HL-60/S4 treated with retinoic acid at 250 ng/mL for 4 days and 3 days (cell line): ENCODE measurements around the gene SPC25.

Experiments
- in situ Hi-C: fragments of 300-500 bp; cut with MboI; formaldehyde crosslinking; loops from 2 replicates; pipeline ENCODE4 v1.7.0; 2022; ENCODE audit warnings: low sequenced_read_pairs

SPC25 gene

DNA sequence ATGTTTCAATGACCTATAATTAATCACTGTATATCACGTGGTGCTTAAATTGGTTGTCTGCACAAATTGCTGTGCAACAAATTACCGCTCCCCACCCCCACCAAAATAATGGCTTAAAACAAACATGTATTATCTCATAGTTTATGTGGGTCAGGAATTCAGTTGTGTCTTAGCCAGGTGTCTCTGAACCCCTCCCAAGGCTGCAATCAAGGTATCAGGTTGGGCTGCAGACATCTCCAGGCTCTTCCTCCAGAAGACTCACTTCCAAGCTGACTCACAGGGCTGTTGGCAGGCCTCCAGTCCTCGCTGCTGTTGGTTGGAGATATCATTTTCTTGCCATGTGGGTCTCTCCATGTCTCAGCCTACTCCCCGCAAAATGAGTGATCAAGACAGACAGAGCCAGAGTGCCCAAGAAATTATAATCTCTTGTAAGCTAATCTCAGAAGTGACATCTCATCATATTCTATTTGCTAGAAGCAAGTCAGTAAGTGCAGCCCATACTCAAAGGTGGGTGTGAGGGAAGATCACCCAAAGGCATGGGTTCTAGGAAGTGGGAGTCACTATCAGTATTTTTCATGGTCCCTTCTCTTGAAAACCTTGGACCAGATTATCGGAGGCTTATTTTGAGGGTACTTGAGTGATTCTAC lies 38.4 kb downstream of the SPC25 start:
- in situ Hi-C loops, result no loop called here

DNA sequence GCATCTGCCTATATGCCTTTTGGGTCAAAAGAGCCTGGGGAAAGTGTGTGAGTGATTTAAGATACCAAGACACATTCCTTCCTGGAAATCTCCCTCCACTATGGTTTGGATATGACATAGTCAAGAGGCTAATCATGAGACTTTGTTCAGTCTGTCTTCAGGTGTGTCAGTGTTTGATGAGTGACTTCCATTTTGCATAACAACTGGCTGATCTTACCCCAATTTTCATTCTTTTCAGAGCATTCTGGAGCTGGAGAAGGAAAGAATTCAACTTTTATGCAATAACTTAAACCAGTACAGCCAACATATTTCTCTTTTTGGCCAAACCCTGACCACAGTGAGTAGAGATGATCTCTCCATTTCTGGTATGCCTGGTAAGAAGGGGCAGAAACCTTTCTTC lies 39.4 kb downstream of the SPC25 start:
- in situ Hi-C loops, result no loop called here

DNA sequence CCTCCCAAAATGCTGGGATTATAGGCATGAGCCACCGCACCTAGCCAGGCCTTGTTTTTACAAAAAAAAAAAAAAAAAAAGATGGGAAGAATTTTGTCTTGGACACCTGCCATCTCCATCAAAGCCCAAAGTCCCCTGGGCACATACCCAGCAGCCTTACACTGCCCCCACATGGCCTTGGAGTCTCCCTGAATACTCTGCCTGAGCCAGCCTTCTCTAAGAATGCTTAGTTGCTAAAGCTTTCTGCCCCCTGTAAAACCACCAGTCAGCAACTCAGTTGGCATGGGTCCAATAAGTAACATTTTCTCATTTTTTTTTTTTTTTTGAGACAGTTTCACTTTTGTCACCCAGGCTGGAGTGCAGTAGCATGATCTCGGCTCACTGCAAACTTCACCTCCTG lies 40.6 kb downstream of the SPC25 start:
- in situ Hi-C loops, result no loop called here

DNA sequence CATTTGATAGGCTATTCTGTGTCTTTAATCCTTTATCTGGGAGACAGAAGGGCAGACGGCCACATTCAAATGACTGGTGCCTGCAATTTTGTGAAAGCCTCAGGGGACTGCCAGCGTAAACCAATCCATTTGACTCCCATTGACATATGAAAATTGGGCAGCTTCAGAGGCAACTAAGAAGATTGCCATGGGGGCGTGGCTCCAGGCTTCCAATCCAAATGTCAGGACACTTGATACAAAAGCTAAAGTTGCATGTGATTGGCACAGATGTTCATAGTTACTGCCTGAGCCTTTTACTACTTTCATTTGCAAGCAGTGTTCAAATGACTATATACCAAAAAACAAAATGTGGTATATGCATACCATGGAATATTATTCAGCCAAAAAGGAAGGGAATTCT lies 42.0 kb downstream of the SPC25 start:
- in situ Hi-C loops, result no loop called here

DNA sequence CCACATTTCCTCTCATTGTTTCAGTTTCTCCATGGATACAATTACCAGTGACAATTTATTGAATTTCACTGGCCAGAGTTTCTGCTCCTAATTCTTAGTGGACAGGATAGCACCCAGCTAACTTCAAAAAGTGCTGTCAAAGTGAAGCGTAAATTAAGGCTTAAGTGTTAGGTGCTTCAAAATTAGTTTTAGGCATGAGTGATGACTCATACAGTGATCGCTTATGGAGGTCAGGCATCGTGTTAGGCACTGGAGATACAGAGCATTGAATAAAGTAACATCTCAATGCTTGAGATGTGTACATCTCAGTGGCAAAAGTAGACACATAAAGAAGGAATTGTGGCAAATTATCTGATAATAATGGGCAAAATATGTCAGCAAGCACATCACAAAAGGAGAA lies 47.0 kb downstream of the SPC25 start:
- in situ Hi-C loops, result no loop called here

DNA sequence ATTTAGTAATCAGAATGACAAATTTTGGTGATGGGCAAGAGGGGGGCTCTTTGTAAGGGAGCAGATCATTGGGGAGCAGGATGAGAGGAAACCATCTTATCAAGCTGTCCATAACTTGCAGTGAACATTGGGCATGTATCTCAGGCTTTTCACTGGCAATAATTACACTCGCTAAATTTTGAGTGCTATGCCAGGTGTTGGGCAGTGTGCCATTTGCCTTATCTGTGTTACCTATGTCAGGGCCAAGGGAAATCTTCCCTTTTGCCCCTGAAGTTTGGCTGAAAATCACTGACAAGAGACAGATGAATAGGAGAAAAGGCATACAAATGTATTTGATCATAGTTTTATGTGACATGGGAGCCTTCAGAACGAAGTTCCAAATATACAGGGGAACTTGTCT lies 48.8 kb downstream of the SPC25 start:
- in situ Hi-C loops, result no loop called here

DNA sequence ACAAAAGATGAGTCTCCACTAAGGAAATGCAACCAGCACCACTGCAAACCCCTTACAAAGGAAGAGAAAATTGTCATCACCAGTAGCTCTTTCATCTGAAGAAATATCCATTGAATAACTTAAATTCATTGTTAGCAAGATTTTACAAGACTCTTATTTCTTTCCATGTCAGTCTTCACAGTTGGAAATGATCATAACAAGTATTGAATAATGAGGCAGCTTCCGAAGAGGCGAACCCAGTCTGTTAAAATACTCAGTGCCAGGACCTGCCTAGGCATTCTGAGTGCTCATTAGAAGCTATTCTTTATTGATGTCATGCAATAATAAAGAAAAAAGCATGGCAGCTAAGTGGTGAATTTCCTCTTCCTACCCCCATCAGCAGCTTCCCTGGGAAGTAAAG lies 54.3 kb downstream of the SPC25 start:
- in situ Hi-C loops, result no loop called here

DNA sequence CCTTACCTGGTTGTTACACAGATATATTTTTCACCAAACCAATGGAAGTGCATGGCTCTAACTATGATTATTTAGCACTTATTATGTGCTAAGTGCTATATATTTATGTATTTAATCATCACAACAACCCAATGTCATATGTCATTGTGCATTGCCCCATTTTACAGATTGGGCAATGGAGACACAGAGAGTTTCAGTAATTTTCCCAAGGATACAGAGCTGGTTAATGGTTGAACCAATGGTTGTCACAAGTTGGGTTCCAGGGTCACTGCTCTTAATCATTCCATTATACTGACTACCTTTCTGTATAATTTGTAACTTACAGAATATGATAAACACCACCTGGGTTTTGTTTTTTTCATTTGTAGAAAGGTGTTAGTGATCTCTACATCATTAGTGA lies 58.6 kb downstream of the SPC25 start:
- in situ Hi-C loops, result no loop called here

DNA sequence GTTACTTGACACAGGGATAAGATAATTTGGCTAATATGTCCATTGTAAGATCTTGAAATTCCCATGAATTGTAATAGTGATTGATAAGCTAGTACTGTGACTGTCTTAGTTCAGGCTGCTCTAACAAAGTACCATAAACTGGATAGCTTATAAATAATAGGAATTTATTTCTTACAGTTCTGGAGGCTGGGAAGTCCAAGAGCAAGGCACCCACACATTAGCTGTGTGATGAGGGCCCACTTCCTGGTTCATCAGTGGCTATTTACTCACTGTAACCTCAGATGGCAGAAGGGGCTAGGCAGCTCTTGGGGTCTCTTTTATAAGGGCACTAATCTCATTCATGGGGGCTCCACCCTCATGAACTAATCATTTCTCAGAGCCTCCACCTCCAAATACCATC lies 59.3 kb downstream of the SPC25 start:
- in situ Hi-C loops, result no loop called here

DNA sequence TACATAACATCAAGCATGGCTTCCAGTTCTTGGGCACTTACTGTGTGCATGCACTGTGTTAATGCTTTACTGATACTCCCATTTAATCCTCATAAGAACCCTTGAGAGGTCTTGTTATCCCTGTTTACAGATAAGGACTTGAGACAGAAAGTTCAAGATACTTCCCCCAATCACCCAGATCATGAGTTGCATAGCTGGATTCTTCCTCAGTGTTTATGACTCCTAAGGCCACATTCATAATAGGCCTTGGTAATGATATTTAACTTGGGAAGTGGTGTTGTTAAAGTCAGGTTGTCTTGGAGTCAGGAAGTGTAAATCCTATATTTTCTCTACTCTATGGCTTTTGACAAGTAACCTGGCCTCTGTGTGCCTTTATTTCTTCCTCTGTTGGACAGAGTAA lies 65.1 kb downstream of the SPC25 start:
- in situ Hi-C loops, result no loop called here

DNA sequence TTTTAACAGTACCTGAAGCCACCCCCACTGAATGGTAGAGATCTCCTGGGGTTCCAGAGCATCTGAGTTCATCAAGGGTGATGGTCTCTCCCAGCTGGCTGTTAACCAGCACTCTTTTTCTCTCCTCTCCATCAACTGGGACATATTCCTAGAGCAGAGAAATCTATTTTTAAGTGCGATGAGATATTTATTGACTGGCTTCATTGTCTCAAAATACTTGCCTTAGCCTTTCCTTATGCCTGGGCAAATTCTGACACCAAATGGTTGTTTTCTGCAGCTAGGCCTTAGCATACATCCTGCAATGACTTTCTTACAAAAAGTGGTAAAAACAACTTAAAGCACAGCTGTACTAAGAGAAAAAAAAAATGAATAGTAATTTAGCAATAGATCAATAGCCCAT lies 68.2 kb downstream of the SPC25 start:
- in situ Hi-C loops, result no loop called here

DNA sequence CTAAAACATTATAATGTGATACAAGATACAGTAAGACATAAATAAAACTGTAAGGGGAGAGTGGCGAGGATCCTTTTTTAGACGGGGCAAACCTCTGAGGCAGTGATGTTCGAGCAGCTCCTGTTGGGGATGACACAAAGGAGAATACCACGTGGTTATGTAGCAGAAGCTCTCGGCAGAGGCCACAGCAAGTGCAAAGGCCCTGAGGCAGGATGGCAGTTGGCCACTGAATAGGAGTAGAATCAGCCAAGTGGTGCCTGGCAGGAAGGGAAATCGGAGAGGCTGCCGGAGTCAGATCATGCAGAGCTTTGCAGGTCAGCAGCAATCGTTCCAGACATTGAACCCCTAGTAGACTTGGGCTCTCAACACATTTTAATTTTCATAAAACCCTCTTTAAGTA lies 68.7 kb downstream of the SPC25 start:
- in situ Hi-C loops, result no loop called here
